SK-MEL-5 (cell line): ENCODE data around the gene BEGAIN. TPM values are rescaled to one million over a fixed set of nuclear protein-coding genes. Genes with fewer than 3 reads are reported as not detected.

Source experiments
- DNase-seq: peaks from one replicate; pipeline ENCODE4 v3.0.0-alpha.2; 2016; ENCODE audit warnings: low read depth, low spot score
- in situ Hi-C: cut with HindIII; loops from 2 replicates; pipeline ENCODE4 v1.10.0; 2016; ENCODE audit warnings: low sequenced_read_pairs, high pct_unique_total_duplicates, low pct_unique_long_range_greater_than_20kb
- total RNA-seq: library from RNA; depleted of rRNA; stranded (reverse); fragments of >200 nt; shearing (Covaris generic); gene quantifications from 2 replicates; pipeline ENCODE4 v1.2.3, GENCODE V29; 2014

BEGAIN gene
- total RNA-seq, 1 experiment from 2014 or later: 10.0 TPM

GRCh38 chr14:100617410-100618317, 30.4 kb upstream of the BEGAIN start:
- peak; percentile 92 for DNase-seq
- in situ Hi-C loops: no loop called here

- in situ Hi-C loops: no loop called here
- DNase-seq: no peak
Observed at GRCh38 chr14:100616854-100617409, 29.7 kb upstream of the BEGAIN start.

- in situ Hi-C loops: no loop called here
- DNase-seq: no peak
Observed at GRCh38 chr14:100615736-100616695, 28.8 kb upstream of the BEGAIN start.

GRCh38 chr14:100614803-100615202, 27.6 kb upstream of the BEGAIN start:
- in situ Hi-C loops: no loop called here

GRCh38 chr14:100612986-100613385, 25.8 kb upstream of the BEGAIN start:
- in situ Hi-C loops: no loop called here

More at GRCh38 chr14:100614803-100615202, 27.6 kb upstream of the BEGAIN start:
- no peak for DNase-seq

GRCh38 chr14:100611811-100612480, 24.7 kb upstream of the BEGAIN start:
- in situ Hi-C loops: no loop called here
- DNase-seq: no peak

More at GRCh38 chr14:100612986-100613385, 25.8 kb upstream of the BEGAIN start:
- DNase-seq: no peak

GRCh38 chr14:100610511-100611217, 23.4 kb upstream of the BEGAIN start:
- no peak for DNase-seq
- in situ Hi-C loops: no loop called here

GRCh38 chr14:100609941-100610391, 22.7 kb upstream of the BEGAIN start:
- no peak for DNase-seq
- in situ Hi-C loops: no loop called here

- in situ Hi-C loops: no loop called here
- no peak for DNase-seq
Observed at GRCh38 chr14:100609331-100609870, 22.2 kb upstream of the BEGAIN start.

GRCh38 chr14:100608586-100609330, 21.5 kb upstream of the BEGAIN start:
- in situ Hi-C loops: no loop called here
- no peak for DNase-seq

GRCh38 chr14:100608064-100608463, 20.8 kb upstream of the BEGAIN start:
- no peak for DNase-seq
- in situ Hi-C loops: no loop called here

- in situ Hi-C loops: no loop called here
- no peak for DNase-seq
Observed at GRCh38 chr14:100607611-100607956, 20.4 kb upstream of the BEGAIN start.

- DNase-seq: no peak
- in situ Hi-C loops: no loop called here
Observed at GRCh38 chr14:100606687-100607610, 19.7 kb upstream of the BEGAIN start.

GRCh38 chr14:100605706-100606686, 18.8 kb upstream of the BEGAIN start:
- in situ Hi-C loops: no loop called here
- DNase-seq: no peak
